HG02981 (cell line): ENCODE measurements around the gene PTPN6.
"Not testable (repeated sequence)": the region's sequence is repeated elsewhere in the genome, so short reads cannot be mapped to it uniquely, and the experiment has no call there.

ENCODE experiments used
- ATAC-seq: cut with Tn5 transposase; IDR thresholded peaks from one replicate; pipeline ENCODE4 v1.9.1; 2021; ENCODE audit warnings: mild to moderate bottlenecking, moderate library complexity; ENCODE audit not compliant: unreplicated experiment

PTPN6 gene

DNA sequence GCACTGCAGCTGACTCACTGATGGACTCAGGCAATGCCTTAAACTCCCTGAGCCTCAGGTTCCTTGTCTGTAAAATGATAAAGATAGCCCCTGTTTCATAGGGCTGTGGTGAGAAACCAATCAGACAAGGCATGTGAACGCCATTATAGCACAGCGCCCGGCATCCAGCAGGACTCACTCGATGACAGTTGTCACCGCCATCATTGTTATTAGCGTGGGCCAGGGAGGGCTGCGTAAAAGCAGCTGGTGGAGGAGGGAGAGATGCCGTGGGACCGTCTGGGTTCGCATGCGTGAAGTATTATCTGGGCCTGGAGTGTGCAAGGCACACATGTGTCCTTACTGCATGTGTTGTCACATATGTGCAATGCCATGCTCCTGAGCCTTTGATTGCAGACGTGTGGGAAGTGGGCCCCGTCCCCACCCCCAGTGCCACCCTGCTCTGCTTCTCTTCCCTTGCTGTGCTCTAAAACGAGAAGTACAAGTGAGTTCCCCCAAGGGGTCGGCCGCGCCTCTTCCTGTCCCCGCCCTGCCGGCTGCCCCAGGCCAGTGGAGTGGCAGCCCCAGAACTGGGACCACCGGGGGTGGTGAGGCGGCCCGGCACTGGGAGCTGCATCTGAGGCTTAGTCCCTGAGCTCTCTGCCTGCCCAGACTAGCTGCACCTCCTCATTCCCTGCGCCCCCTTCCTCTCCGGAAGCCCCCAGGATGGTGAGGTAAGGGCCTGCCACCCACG lies at the start of gene PTPN6:
PTPN6 (plus strand) TSS at position 546 of the 730 bp plus-strand sequence; CDS start at position 703, 157 bp downstream.
- ATAC-seq = no peak

DNA sequence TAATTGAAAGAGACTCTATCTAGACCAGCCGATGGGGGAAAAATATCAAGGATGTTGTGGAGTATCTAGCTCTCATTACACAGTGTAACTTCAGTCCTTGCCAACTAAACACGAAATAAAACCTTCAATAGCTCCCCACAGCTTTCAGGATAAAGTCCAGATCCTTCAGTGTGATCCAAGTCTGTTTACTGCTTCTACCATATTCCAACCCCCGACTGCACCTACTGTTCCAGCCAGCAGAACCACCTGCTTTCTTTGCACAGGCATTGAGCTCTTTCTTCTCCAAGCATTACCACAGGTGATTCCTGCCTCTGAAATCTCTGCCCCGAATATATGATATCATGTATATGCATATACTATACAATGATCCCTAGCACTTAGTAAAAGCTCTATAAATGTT lies 48.7 kb upstream of the PTPN6 start:
- ATAC-seq = no peak

DNA sequence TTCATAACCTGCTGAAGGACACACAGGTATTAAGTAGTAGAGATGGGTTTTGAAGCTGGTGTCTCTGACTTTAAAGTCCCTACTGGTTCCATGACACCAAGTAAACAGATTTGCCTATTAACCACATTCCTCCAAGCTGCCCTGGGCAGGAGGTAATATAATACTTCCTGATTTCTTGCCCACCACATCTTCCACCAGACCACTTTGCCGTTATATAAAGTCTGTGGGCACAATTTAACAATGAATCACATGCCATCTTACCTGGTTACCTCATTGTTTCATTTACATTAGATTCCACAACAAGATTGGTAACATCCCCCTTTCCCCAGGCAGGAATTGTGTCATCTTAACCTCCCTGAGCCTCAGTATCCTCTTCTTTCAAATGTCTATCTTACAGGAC lies 47.4 kb upstream of the PTPN6 start:
- ATAC-seq = no peak

- ATAC-seq = peak; percentile 93
Measured at GRCh38 chr12:6904280-6905276, 46.6 kb upstream of the PTPN6 start, which contains the start of gene LRRC23. Gene LRRC23 (plus strand): TSS chr12:6904822. CDS start chr12:6905634, 812 bp downstream.

GRCh38 chr12:6905414-6906040 lies 45.6 kb upstream of the PTPN6 start:
- ATAC-seq = no peak

- ATAC-seq = not testable (repeated sequence)
Measured at GRCh38 chr12:6908141-6908540, 43.0 kb upstream of the PTPN6 start.

- no peak for ATAC-seq
Measured at GRCh38 chr12:6909421-6910145, 41.6 kb upstream of the PTPN6 start.

DNA sequence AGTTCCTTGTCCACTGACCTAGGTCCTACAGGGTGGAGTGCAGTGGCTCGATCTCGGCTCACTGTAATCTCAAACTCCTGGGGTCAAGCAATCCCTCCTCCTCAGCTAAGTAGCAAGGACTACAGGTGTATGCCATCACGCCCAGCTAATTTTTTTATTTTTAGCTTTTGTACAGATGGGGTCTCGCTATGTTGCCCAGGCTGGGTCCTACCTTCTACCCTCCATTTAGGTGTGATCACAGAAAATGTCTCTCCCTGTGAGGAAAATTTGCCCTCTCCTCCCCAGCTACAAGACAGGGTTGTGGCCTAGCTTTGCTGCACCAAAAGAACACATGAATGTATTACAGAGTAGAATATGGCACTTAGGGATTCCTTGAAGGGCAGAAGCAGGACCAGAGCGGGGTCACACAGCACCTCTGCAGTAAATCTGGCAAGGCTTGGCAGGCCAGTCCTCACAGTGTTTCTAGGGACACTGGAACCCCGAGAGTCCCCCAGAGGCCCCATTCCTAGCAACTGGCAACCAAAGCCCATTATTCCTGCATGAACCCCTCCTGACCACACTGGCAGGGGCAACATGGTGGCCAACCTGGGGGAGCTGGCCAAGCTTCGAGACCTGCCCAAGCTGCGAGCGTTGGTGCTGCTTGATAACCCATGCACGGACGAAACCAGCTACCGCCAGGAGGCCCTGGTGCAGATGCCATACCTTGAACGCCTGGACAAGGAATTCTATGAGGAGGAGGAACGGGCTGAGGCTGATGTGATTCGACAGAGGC lies 38.8 kb upstream of the PTPN6 start:
- ATAC-seq = no peak

- ATAC-seq = peak; percentile 72
Measured at GRCh38 chr12:6914246-6914946, 36.8 kb upstream of the PTPN6 start, which contains the start of gene ENO2. Gene ENO2 (plus strand): TSS chr12:6914580. CDS start chr12:6915833, 1,253 bp downstream.

GRCh38 chr12:6914947-6915788 lies 36.0 kb upstream of the PTPN6 start:
- no peak for ATAC-seq

DNA sequence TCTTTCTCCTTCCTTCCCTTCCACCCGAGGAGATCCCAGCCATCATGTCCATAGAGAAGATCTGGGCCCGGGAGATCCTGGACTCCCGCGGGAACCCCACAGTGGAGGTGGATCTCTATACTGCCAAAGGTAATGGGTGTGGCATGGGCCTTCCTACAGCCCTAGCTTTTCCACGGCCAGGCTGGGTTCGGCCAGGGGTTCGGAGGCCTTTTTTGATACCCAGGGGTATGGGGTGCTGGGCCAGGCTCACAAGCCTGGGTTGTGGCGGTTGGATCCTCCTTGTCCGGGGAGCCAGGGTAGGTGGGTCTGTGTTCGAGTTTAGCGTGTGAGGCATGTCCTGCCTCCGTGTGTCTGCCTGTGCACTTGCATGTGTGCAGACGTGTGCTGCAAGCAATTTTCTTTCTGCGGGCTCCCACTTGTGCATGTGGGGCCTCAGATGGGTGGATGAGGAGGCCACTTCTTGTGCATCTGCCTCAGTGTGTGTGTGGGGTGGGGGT lies 35.3 kb upstream of the PTPN6 start:
- no peak for ATAC-seq

GRCh38 chr12:6916426-6917200 lies 34.5 kb upstream of the PTPN6 start:
- no peak for ATAC-seq

GRCh38 chr12:6917491-6918231 lies 33.5 kb upstream of the PTPN6 start:
- no peak for ATAC-seq

DNA sequence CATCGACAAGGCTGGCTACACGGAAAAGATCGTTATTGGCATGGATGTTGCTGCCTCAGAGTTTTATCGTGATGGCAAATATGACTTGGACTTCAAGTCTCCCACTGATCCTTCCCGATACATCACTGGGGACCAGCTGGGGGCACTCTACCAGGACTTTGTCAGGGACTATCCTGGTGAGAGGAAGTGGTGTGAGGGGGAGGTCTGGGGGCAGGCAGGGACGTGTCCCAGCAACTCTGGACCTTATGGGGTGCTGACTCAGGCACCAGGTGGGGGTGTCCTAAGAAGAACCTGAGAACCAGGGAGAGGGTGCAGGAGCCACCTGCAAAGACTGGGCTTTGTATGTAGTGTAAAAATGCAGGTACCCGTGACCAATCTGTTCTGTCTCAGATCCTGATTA lies 31.6 kb upstream of the PTPN6 start:
- ATAC-seq = no peak

DNA sequence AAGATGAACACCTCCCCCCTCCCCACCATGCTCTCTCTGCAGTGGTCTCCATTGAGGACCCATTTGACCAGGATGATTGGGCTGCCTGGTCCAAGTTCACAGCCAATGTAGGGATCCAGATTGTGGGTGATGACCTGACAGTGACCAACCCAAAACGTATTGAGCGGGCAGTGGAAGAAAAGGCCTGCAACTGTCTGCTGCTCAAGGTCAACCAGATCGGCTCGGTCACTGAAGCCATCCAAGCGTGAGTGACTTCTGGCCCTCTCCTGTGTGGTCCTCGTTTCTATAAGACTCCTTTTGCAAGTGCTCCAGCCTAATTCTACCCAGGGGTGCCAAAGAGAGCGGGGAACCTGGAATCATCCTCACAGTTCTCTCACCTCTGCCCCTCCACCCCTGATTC lies 29.6 kb upstream of the PTPN6 start:
- no peak for ATAC-seq
